Activated CD4-positive, alpha-beta T cell treated with anti-CD3 and anti-CD28 coated beads, Interleukin-2, amount 50 U/mL, for 1 hour (primary cell): ENCODE results near the gene PPP2R3C.
A peak's percentile ranks its signal among the peaks of the same experiment; 100 is the strongest.
"Not testable (repeated sequence)": the region's sequence is repeated elsewhere in the genome, so short reads cannot be mapped to it uniquely, and the experiment has no call there.

ENCODE experiments used
- DNase-seq: peaks from one replicate; pipeline ENCODE4 v3.0.0-alpha.2; 2020

The PPP2R3C gene

GRCh38 chr14:35123388-35123703 lies 1.6 kb upstream of the PPP2R3C start:
- no peak for DNase-seq

GRCh38 chr14:35122696-35123387 lies 1.1 kb upstream of the PPP2R3C start:
- DNase-seq = no peak

DNA sequence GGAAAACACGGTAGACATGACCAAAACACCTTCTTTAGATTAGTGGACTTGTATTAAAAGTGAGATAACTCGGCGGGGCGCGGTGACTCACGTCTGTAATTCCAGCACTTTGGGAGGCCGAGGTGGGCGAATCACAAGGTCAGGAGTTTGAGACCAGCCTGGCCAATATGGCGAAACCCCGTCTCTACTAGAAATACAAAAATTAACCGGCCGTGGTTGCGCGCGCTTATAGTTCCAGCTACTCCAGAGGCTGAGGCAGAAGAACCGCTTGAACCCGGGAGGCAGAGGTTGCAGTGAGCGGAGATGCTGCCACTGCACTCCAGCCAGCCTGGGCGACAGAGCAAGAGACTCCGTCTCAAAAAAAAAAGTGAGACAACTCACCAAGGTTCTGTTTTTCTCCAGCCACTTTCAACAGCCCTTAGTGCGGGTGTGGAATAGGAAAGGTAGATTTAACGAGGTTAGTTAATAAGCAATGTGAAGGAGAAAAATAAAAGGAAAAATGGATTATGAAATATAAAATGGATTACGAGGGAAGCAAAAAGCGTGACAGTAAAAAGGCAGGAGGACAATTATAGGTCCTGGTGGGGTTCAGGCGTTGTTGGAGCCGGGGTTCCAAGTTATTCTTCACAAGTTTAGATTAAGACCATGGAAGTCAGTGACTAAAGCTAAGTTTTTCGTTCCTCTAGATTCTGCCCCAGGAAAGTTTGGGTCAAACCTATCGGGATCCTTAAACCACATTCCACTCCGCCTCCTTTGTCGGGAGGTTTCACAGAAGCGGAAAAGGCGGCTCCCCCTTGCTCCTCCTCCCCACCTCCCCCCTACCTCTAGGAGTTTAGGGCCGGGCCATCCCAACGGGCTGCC lies 534 bp downstream of the PPP2R3C start:
- peak; percentile 6 for DNase-seq

- DNase-seq = no peak
Observed at GRCh38 chr14:35117112-35117511, 4.7 kb downstream of the PPP2R3C start.

- no peak for DNase-seq
Observed at GRCh38 chr14:35116242-35116641, 5.5 kb downstream of the PPP2R3C start.

GRCh38 chr14:35114036-35114435 lies 7.8 kb downstream of the PPP2R3C start:
- no peak for DNase-seq

GRCh38 chr14:35113308-35113950 lies 8.4 kb downstream of the PPP2R3C start:
- no peak for DNase-seq

DNA sequence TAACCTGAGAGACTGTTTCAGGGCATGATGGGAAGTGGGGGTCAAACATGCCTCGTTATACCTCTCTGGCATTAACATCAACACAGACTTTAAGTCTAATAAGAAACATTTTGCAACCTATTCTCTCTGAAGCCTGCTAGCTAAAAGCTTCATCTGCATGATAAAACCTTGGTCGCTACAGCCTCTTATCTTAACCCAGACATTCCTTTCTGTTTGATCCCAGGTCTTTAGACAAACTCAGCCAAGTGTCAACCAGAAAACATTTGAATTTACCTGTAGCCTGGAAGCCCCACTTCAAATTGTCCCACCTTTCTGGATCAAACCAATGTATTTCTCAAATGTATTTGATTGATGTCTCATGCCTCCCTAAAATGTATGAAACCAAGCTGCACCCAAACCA lies 9.1 kb downstream of the PPP2R3C start:
- no peak for DNase-seq

- DNase-seq = no peak
Observed at GRCh38 chr14:35107866-35108265, 13.9 kb downstream of the PPP2R3C start.

- not testable (repeated sequence) for DNase-seq
Observed at GRCh38 chr14:35094645-35095044, 27.1 kb downstream of the PPP2R3C start.

DNA sequence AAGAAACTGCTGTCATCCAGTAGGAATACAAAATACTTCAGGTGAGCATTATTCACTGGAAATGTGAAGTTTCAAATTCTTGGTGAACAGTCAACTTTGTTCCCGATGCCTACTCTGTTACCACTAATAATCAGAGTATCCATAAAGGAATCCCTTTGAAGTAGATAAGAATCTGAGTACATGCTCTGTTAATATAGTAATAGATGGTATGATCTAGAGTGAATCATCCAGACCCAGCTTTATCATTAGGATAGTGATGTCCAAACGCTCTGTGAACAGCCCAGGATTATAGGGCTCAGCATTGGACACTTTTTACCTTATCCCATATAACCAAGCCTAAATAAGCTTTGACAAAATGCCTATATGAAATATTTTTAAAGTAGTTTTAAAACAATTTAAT lies 33.3 kb downstream of the PPP2R3C start:
- no peak for DNase-seq

DNA sequence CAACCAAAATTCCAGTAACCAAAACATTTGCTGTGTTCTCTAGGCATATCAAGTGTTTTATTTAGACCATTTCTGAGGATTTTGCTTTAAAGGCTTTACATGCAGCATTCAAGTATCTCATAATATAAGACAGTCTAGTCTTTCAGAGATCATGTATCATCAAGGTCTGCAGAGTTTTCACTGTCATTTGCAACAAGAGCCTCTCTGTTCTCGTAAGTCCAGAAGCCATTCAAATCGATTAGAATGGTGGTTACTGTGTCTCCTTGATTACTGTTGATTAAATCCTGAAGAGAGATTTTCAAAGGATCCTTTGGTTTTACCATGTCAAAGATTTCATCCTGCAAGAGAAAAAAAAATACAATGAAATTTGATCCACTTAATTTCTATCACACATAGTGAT lies 36.3 kb downstream of the PPP2R3C start:
- DNase-seq = no peak

- no peak for DNase-seq
Observed at GRCh38 chr14:35083530-35084150, 38.1 kb downstream of the PPP2R3C start.

- DNase-seq = no peak
Observed at GRCh38 chr14:35079742-35080141, 42.0 kb downstream of the PPP2R3C start.

GRCh38 chr14:35078082-35078481 lies 43.7 kb downstream of the PPP2R3C start:
- DNase-seq = no peak

- no peak for DNase-seq
Observed at GRCh38 chr14:35073486-35073885, 48.3 kb downstream of the PPP2R3C start.

- no peak for DNase-seq
Observed at GRCh38 chr14:35072226-35072625, 49.6 kb downstream of the PPP2R3C start.

- DNase-seq = no peak
Observed at GRCh38 chr14:35068238-35069012, 53.4 kb downstream of the PPP2R3C start.

GRCh38 chr14:35065731-35066130 lies 56.1 kb downstream of the PPP2R3C start:
- not testable (repeated sequence) for DNase-seq

DNA sequence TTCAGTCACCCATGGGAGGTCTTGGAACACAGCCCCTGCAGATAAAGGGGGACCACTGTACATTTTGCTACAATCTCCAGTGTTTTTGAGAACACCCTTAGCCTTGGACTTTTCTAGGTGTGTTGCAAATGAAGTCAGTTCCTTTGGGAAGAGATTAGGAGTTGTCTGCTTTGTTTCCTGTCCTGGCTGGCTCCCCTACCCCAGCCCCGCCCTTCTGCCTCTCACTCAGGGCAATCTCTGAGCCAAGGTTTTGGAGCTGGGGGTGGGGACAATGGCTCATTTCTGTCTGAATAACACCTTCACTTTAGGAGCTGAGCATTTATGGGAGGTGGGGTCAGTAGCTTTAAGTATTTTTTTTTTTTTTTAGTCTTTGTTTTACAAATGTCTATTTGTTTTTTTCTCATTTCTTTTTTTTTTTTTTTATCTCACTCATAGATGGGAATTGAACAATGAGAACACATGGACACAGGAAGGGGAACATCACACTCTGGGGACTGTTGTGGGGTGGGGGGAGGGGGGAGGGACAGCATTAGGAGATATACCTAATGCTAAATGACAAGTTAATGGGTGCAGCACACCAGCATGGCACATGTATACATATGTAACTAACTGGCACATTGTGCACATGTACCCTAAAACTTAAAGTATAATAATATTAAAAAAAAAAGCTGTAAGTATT lies 60.5 kb downstream of the PPP2R3C start:
- not testable (repeated sequence) for DNase-seq

- DNase-seq = no peak
Observed at GRCh38 chr14:35052637-35053036, 69.2 kb downstream of the PPP2R3C start.

DNA sequence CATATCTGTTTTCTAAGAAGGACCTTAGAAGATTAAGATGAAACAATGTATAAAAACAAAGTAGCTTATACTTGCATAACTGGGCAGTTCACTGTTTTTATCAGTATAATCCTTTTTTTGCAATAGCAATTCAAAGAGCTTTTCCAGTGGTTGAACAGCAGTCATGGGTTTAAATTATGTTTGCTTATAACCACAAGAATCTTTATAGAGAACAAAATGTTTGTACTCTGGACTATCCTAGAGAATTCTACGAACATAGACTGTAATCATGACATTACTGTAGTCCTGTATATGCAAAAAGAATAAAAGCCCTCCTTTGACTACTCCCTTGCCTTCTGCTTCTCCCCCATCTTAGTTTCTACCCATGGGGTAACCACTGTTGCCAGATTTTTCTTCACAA lies 70.0 kb downstream of the PPP2R3C start:
- no peak for DNase-seq
